ENCODE measurements around the gene ARMC9. TPM values are rescaled to one million over a fixed set of nuclear protein-coding genes. Genes with fewer than 3 reads are reported as not detected.

Gene ARMC9
- total and polyA plus RNA-seq, 2 of the 13 experiments (the other 11 are each of a cell fraction or from before 2014, with no cell fraction given) = 9.1 to 12.8 TPM

GRCh38 chr2:231222318-231223000 lies 24.0 kb downstream of the ARMC9 start:
- CTCF ChIA-PET (ENCODE audit: low intra/inter-chr PET ratio, low total read pairs) = no interaction called here
- no peak overlapping the region for H2AFZ ChIP-seq (ENCODE audit: low read length)
- no peaks in the 10 kb centered on the region for H3K79me2 ChIP-seq (ENCODE audit: insufficient read depth, low read length)
- in situ Hi-C loops (cut with HindIII; ENCODE audit: extremely low pct_ligation_motif_present, low pct_unique_long_range_greater_than_20kb) = no loop called here
- H3K4me2 ChIP-seq (ENCODE audit: low read depth, low read length) = no peak overlapping the region
- FAIRE-seq (no peak), DNase-seq (ENCODE audit: low spot score) (no peak), ATAC-seq (no peak)
- no peak overlapping the region for H3K27ac ChIP-seq (ENCODE audit: extremely low read length, insufficient read depth, low read length)
- no peaks in the 10 kb centered on the region for H3K9me3 ChIP-seq (ENCODE audit: low read length)
- no peak overlapping the region for H3K9ac ChIP-seq (ENCODE audit: insufficient read depth, low read depth, low read length)
- H4K20me1 ChIP-seq (ENCODE audit: insufficient read depth, low read length) = no peaks in the 10 kb centered on the region
- POLR2A ChIA-PET = interaction anchor here (1.8 kb wide), 1 partner anchor 229 kb away, joined by 4 read pairs; no protein-coding TSS in a partner anchor
- H3K36me3 ChIP-seq (replicated peaks in 1 of 2; ENCODE audit: control insufficient read depth in 1 of 2, insufficient read depth in 2 of 2, low read length in 2 of 2) = no peaks in the 10 kb centered on the region; a peak in 2 of 5 replicates
- H3K27me3 ChIP-seq (ENCODE audit: control insufficient read depth in 1 of 2, insufficient read depth in 2 of 2, low read length in 2 of 2) = no peaks in the 10 kb centered on the region
- no peaks in the 10 kb centered on the region for H3K4me1 ChIP-seq (ENCODE audit: insufficient read depth, low read length)
- intact Hi-C loops (cut with micrococcal nuclease; ENCODE audit: unreplicated experiment) = no loop called here
- no peak overlapping the region for H3K4me3 ChIP-seq (replicated peaks in 1 of 3; ENCODE audit: insufficient read depth in 1 of 3, low read depth in 2 of 3, low read length in 3 of 3)
- 93% methylated on average over 7 of the region's 7 CpGs for WGBS (ENCODE audit: low lambda C conversion rate)
- TF ChIP-seq ZFY (CRISPR knock-in tag; IDR thresholded peaks at IDR 0.05) (no peak), SMAD3 (CRISPR knock-in tag; IDR thresholded peaks at IDR 0.05) (no peak), ZC3H4 (CRISPR knock-in tag; IDR thresholded peaks at IDR 0.05; ENCODE audit: borderline replicate concordance) (no peak), MAFG (CRISPR knock-in tag; IDR thresholded peaks at IDR 0.05) (no peak), HMG20A (CRISPR knock-in tag; IDR thresholded peaks at IDR 0.05; ENCODE audit: borderline replicate concordance) (no peak), FOXA3 (CRISPR knock-in tag; IDR thresholded peaks at IDR 0.05) (no peak), RERE (CRISPR knock-in tag; IDR thresholded peaks at IDR 0.05; ENCODE audit: low read depth) (no peak), BORCS8-MEF2B (CRISPR knock-in tag; IDR thresholded peaks at IDR 0.05) (no peak)
- BruUV-seq (replicated peaks) = no TSS peak

Measured in HepG2 (cell line).